Measurements from ENCODE around the gene GPALPP1.

DNA sequence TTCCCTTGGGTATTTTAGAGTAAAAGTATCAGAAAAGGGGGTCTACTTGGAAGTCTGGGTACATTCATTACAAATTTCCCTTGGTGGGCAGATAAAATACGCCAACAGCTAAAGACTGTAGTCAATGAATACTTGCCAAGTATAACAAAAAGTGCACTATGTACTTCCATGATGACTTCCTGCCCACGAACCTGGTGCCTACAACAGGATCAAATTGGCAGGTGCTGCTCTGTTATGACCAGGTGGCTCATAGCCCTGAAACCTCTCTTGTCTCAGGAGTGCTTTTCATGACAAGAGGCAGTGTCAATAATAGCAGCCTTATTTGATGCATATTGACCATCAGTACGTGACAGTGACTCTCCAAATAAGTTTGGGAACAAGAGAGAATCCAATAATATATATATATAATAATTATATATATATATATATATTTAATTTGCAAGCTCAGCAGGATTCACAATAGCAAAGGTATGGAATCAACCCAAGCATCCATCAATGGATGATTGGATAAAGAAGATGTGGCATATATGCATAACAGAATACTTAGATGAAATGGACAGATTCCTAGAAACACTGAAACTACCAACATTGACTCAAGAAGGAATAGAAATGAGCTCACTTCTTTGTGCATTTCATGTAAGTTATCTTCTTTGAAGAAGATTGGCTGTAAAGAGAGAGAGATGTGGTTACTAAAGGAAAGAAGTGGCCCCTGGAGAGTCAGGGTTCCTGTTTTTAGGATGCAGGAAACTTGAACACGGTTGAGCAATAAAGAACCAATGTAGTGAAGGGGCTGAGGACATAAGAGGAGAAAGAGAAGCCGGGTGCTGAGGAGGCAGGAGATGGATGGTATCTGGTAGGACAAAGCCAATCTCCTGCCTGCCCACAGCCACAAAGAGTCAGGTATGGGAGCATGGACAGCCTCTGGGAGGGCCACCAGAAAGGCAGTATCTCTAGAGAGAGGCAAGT is 79.0 kb downstream of the GPALPP1 start:
- TF ChIP-seq, protein P1, sequence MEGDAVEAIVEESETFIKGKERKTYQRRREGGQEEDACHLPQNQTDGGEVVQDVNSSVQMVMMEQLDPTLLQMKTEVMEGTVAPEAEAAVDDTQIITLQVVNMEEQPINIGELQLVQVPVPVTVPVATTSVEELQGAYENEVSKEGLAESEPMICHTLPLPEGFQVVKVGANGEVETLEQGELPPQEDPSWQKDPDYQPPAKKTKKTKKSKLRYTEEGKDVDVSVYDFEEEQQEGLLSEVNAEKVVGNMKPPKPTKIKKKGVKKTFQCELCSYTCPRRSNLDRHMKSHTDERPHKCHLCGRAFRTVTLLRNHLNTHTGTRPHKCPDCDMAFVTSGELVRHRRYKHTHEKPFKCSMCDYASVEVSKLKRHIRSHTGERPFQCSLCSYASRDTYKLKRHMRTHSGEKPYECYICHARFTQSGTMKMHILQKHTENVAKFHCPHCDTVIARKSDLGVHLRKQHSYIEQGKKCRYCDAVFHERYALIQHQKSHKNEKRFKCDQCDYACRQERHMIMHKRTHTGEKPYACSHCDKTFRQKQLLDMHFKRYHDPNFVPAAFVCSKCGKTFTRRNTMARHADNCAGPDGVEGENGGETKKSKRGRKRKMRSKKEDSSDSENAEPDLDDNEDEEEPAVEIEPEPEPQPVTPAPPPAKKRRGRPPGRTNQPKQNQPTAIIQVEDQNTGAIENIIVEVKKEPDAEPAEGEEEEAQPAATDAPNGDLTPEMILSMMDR (IDR thresholded peaks at IDR 0.05), result no peak
- no peak for TF ChIP-seq POLR2A (IDR thresholded peaks at IDR 0.05)
- TF ChIP-seq EP300 (IDR thresholded peaks at IDR 0.05), result no peak
- TF ChIP-seq POLR2AphosphoS5 (IDR thresholded peaks at IDR 0.05), result no peak

Measured in stomach (tissue), 4 donors.